KG1 (cell line): ENCODE results near the gene WDR7.
"Not testable (repeated sequence)": the region's sequence is repeated elsewhere in the genome, so short reads cannot be mapped to it uniquely, and the experiment has no call there.

Experiments used
- DNase-seq: peaks from one replicate; lab custom pipeline; 2025; lab: John Stamatoyannopoulos, UW

The WDR7 gene

GRCh38 chr18:56654280-56654679 lies 3.1 kb downstream of the WDR7 start:
- not testable (repeated sequence) for DNase-seq

DNA sequence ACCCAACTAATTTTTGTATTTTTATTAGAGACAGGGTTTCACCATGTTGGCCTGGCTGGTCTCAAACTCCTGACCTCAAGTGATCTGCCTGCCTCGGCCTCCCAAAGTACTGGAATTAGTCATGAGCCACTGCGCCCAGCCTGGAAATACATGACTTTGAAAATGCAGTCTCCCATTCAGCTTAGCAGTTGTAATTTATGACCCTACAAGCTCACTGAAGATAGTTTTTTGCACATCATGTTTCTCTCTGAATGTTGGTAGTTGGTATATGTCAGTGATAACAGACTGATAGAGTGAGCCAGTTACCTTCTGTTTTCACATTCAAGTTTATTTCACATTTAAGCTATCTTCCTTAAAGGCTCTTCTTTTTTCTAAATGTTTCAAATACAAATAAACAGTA lies 7.1 kb downstream of the WDR7 start:
- no peak for DNase-seq

DNA sequence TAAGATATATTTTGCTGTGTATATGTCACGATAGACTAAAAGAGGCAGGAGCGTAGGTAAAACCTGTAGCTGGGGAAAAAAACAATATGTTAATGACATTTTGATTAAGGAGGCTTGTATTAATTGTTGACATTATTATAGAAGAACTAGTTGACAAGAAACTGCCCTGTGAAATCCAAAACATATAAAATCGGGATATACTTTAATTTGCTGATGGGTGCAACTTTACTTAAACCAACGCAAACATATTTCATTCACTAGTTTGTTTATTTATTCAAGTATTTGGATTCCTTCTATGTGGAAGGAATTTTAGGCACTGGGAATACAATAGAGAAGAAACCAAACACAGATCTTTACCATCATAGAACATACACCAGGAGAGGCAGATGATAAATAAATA lies 8.0 kb downstream of the WDR7 start:
- DNase-seq = no peak

DNA sequence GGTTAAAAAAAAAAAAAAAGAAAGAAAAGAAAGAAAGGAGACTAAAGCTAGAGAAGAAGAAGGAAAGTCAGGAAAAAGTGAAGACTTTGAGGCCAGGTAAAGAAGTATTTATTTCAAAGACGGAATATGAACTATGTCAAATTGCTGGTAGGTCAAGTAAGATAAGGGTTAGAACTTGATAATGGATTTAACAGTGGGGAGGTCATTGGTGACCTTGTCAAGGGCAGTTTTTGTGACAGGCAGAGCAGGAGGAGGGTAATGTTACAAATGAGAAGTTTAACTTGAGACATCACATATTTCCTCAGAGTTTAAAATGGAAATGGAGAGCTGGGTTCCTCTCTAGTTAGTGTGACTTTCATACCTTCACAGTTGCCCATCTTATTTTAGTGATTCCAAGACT lies 9.5 kb downstream of the WDR7 start:
- no peak for DNase-seq

- no peak for DNase-seq
Measured at GRCh38 chr18:56661360-56662062, 10.4 kb downstream of the WDR7 start.

GRCh38 chr18:56662063-56662408 lies 10.9 kb downstream of the WDR7 start:
- no peak for DNase-seq

- no peak for DNase-seq
Measured at GRCh38 chr18:56662502-56662901, 11.3 kb downstream of the WDR7 start.

DNA sequence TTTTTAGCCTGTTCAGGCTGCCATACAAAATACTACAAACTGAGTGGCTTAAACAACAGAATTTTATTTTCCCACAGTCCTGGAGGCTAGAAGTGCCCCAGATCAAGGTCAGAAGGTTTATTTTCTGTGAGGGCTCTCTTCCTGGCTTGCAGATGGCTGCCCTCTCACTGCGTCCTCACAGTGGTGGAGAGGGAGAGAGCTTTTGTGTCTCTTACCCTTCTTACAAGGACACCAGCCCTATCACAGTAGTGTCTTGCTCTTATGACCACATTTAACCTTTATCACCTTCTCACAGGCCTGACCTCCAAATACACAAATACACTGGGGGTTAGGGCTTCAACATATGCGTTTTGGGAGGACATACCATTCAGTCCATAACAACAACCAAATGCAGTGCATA lies 11.7 kb downstream of the WDR7 start:
- no peak for DNase-seq

GRCh38 chr18:56672391-56672790 lies 21.2 kb downstream of the WDR7 start:
- DNase-seq = no peak

- no peak for DNase-seq
Measured at GRCh38 chr18:56672981-56673380, 21.8 kb downstream of the WDR7 start.

DNA sequence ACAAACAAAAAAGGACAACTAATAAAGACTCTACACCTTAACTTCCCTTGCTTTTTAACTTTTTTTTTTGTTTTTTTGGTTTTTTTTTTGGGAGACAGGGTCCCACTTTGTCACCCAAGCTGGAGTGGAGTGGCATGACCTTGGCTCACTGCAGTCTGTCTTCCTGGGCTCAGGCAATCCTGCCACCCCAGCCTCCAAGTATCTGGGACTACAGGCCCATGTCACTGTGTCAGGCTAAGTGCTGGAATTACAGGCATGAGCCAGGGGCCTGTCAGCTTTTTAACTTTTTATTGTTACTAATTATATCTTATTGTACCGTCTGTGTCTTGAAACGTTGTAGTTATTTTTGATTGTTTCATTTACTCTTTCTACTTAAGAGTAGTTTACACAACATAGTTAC lies 25.5 kb downstream of the WDR7 start:
- DNase-seq = no peak

GRCh38 chr18:56678836-56679565 lies 27.8 kb downstream of the WDR7 start:
- DNase-seq = no peak

GRCh38 chr18:56684277-56684676 lies 33.1 kb downstream of the WDR7 start:
- no peak for DNase-seq

DNA sequence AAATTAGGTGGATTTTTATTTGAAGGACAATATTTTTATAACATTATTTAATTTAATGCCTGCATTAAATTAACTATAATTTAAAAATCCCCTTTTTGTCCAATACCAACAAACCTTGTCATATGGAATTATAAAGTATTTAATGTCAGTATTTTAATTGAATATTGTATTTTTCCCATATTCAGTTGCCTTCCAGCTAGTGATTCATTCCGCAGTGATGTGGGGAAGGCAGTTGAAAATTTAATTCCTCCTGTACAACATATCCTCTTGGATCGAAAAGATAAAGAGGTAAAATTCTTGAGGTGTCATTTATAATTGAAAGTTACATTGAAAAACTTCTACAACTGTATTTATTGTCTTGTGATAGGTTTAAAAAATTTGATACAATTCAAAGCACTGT lies 40.4 kb downstream of the WDR7 start:
- DNase-seq = no peak

DNA sequence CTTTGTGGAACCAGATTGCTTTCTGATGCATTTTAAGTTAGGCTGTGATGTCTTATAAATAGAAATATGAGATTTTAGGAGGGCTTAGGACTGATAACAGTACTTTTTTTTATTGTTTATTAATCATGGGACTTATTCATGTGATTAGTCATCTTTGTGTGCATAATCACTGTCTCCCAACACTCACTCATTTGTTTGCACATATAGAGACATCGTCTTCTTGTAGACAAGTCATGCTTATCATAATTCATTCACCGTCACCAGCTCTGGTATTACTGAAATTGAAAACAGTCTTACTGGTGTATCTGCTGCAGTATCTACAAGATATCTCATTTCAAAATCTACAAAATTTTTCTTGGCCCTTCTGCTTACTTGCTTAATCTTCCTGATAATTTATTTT lies 45.8 kb downstream of the WDR7 start:
- no peak for DNase-seq

DNA sequence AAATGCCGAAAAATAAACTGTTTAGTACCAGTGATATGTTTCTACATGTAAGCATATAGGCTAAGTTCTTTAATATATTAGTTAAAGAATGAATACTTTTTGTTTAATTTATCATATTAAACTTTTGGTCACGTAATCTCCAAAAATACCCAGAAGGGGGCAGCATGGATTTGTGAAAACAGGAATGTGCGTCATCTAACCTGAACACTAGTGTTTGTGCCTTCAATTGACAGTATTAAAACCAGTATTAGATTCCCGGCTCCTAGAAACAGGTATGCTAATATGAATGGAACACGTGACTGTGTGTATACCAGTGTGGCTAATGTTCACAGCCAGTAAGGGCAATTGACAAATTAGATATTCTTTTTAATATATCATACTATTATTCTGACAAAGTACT lies 51.8 kb downstream of the WDR7 start:
- DNase-seq = peak; percentile 34

DNA sequence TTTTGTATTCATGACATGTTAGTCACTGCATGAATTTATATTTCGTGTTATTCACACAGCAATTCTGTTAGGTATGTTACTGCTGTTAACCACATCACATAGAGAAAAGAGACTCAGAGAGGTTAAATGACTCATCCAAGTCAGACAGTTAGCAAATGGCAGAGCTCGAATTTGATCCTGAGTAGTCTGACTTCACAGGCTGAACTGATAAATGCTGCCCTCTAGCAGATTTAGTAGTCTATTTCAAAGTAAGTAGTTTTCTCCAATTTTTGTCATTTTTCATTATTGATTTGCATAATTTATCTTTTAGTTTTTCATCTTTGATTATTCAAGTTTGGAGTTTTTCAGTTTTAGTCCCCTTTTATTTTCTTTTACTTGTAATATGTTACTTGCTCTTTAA lies 58.3 kb downstream of the WDR7 start:
- DNase-seq = peak; percentile 7

GRCh38 chr18:56711708-56712445 lies 60.7 kb downstream of the WDR7 start:
- no peak for DNase-seq

GRCh38 chr18:56712761-56713160 lies 61.6 kb downstream of the WDR7 start:
- no peak for DNase-seq

DNA sequence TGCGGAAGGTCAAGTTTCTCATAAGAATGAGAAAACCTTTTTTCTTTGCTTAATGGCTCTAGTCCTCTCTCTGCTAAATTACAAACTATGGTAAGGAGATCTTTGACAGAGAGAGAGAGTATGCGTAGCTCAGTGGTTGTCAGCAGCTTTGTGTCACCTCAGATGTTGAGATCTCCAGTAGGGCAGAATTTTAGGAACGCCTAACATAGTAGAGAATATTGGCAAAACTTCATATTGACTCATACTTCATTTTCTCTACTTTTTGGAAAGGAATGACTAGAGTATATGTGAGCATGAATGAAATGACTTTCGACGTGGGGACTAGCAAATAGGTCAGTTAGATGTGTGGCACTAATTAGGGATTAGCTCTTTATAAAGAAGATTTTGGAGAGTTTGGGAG lies 64.0 kb downstream of the WDR7 start:
- DNase-seq = no peak

GRCh38 chr18:56716692-56717146 lies 65.6 kb downstream of the WDR7 start:
- DNase-seq = no peak

- DNase-seq = no peak
Measured at GRCh38 chr18:56721031-56721430, 69.9 kb downstream of the WDR7 start.

DNA sequence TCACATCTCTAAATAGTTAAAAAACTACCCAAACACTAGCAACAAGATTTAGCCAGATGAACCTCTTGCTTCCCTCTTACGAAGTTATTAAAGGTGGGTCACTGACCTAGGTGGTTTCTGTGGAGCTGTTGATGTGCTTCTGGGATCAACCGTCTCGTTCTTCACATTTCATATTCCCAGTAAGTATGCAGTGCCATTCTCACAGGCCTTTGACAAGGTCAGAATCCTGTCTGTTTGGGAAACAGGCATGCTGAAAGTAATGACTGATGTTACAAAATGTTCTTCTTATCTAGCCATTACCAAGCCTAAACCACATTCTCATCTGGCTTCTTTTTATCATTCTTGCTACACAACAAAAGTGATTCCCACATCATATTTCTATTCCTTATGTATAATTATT lies 70.3 kb downstream of the WDR7 start:
- DNase-seq = no peak
